ENCODE data around the gene SIM1.

SIM1 gene

GRCh38 chr6:100432136-100432535 is 32.6 kb downstream of the SIM1 start:
- DNase-seq (ENCODE audit: low spot score), result no peak
- TF ChIP-seq CTCF (IDR thresholded peaks at IDR 0.05; ENCODE audit: borderline replicate concordance, control extremely low read depth, extremely low read depth, insufficient read depth, missing control alignments), result no peak
- in situ Hi-C loops (cut with MboI; ENCODE audit: low sequenced_read_pairs, unreplicated experiment), result no loop called here

GRCh38 chr6:100430962-100431361 is 33.8 kb downstream of the SIM1 start:
- in situ Hi-C loops (cut with MboI; ENCODE audit: low sequenced_read_pairs, unreplicated experiment), result no loop called here
- no peak for DNase-seq (ENCODE audit: low spot score)
- no peak for TF ChIP-seq CTCF (IDR thresholded peaks at IDR 0.05; ENCODE audit: borderline replicate concordance, control extremely low read depth, extremely low read depth, insufficient read depth, missing control alignments)

- in situ Hi-C loops (cut with MboI; ENCODE audit: low sequenced_read_pairs, unreplicated experiment), result no loop called here
- no peak for DNase-seq (ENCODE audit: low spot score)
- no peak for TF ChIP-seq CTCF (IDR thresholded peaks at IDR 0.05; ENCODE audit: borderline replicate concordance, control extremely low read depth, extremely low read depth, insufficient read depth, missing control alignments)
These were observed 37.3 kb downstream of the SIM1 start for GRCh38 chr6:100427452-100427851.

GRCh38 chr6:100426744-100427338 is 37.9 kb downstream of the SIM1 start:
- DNase-seq (ENCODE audit: low spot score), result no peak
- in situ Hi-C loops (cut with MboI; ENCODE audit: low sequenced_read_pairs, unreplicated experiment), result no loop called here
- TF ChIP-seq CTCF (IDR thresholded peaks at IDR 0.05; ENCODE audit: borderline replicate concordance, control extremely low read depth, extremely low read depth, insufficient read depth, missing control alignments), result no peak

GRCh38 chr6:100426241-100426640 is 38.5 kb downstream of the SIM1 start:
- no peak for TF ChIP-seq CTCF (IDR thresholded peaks at IDR 0.05; ENCODE audit: borderline replicate concordance, control extremely low read depth, extremely low read depth, insufficient read depth, missing control alignments)
- in situ Hi-C loops (cut with MboI; ENCODE audit: low sequenced_read_pairs, unreplicated experiment), result no loop called here
- DNase-seq (ENCODE audit: low spot score), result no peak

- in situ Hi-C loops (cut with MboI; ENCODE audit: low sequenced_read_pairs, unreplicated experiment), result no loop called here
These were observed 44.0 kb downstream of the SIM1 start for GRCh38 chr6:100420711-100421110.

More at GRCh38 chr6:100420711-100421110, 44.0 kb downstream of the SIM1 start:
- DNase-seq (ENCODE audit: low spot score), result no peak
- TF ChIP-seq CTCF (IDR thresholded peaks at IDR 0.05; ENCODE audit: borderline replicate concordance, control extremely low read depth, extremely low read depth, insufficient read depth, missing control alignments), result no peak

All from GM13976 (cell line).